Tibial nerve (tissue), 4 donors: ENCODE results near the gene BTG1.

Experiments
- CTCF ChIP-seq, 5 experiments: fragments of 200-600 bp in 3 of 5; fragments of 450-650 bp in 2 of 5; sonication (generic) in 3 of 5; IDR thresholded peaks; one replicate each; pipeline ENCODE4 v1.5.1; 2016 to 2019; ENCODE audit warnings: antibody characterized with exemption in 5 of 5, mild to moderate bottlenecking in 3 of 5, moderate library complexity in 2 of 5
- EP300 ChIP-seq, 2 donors: sonication (generic); formaldehyde crosslinking; IDR thresholded peaks; one replicate each; pipeline ENCODE4 v1.6.1; 2017; ENCODE audit warnings: antibody characterized with exemption in 2 of 2, mild to moderate bottlenecking in 1 of 2
- POLR2A ChIP-seq, 2 donors: fragments of 450-650 bp; IDR thresholded peaks; one replicate each; pipeline ENCODE4 v1.6.1; 2017; ENCODE audit warnings: antibody characterized with exemption in 2 of 2, mild to moderate bottlenecking in 2 of 2, moderate library complexity in 2 of 2

GRCh38 chr12:92145481-92145730, 240 bp downstream of the BTG1 start:
- TF ChIP-seq CTCF (IDR thresholded peaks at IDR 0.05) (no peak), POLR2A (IDR thresholded peaks at IDR 0.05) (no peak), EP300 (IDR thresholded peaks at IDR 0.05) (no peak)
